GM19372 (cell line): ENCODE measurements around the gene PPIH.
"Not testable (repeated sequence)": the region's sequence is repeated elsewhere in the genome, so short reads cannot be mapped to it uniquely, and the experiment has no call there.

Source experiments
- ATAC-seq: cut with Tn5 transposase; IDR thresholded peaks from one replicate; pipeline ENCODE4 v1.9.1; 2021; ENCODE audit warnings: mild to moderate bottlenecking, low read depth, moderate library complexity; ENCODE audit not compliant: unreplicated experiment

Gene PPIH

GRCh38 chr1:42725820-42726219, 67.6 kb downstream of the PPIH start:
- ATAC-seq: not testable (repeated sequence)
